GM21723 (cell line): ENCODE results near the gene PIGR.
A peak's percentile ranks its signal among the peaks of the same experiment; 100 is the strongest.
"Not testable (repeated sequence)": the region's sequence is repeated elsewhere in the genome, so short reads cannot be mapped to it uniquely, and the experiment has no call there.

Experiments used
- ATAC-seq: cut with Tn5 transposase; IDR thresholded peaks from one replicate; pipeline ENCODE4 v1.9.1; 2021; ENCODE audit warnings: mild to moderate bottlenecking, moderate library complexity; ENCODE audit not compliant: unreplicated experiment

The PIGR gene

DNA sequence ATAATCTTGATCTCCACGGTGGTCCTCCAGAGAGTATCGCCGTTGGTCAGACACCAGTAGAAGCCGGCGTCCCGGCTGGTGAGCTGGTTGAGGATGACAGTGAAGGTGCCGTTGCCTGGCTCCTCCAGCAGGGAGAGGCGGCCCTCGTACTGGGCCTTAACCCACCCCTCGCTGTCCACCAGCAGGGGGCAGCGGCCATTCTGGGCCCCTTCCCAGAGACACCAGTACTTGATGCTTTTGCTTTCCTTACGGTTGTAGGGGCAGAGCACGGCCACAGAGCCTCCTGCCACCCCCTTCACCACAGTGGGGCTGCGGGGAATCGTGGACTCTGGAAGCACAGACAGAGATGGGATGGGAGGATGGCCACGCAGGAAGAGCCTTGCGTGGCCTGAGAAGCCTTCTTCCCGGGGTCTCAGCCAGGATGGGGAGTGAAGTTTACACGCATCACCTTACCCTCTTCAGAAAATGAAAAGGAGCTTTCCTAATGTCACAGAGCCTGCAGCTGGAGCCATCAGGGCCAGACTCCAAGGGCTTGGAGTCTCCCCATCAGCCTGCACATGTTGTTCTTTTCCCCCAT, 10.7 kb downstream of the PIGR start:
- ATAC-seq: no peak

DNA sequence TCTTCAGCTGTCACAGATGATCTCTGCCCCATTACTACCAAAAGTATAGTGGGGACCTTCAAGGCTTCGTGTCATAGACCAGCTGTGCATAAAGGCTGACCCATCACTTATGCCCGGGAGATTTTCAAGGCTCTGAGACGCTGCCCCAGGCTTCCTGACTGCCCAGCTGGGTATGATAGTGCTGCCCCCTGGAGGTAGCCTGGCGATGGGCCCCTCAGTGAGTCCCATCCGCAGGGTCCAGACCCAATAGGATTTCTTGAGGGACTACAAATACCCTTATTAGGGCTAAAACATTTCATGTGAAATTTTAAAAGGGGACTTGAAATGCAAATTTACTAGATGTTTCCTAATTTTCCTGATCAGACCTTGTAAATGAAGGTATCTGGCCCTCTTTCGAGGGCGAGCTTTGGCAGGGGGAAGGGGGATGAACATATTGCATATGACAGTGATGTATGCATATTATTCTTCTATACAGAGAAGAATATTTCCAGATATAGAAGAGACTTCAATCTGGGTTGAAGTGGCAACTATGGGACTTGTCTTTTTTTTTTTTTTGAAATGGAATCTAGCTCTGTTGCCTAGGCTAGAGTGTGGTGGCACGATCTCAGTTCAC, 12.8 kb downstream of the PIGR start:
- ATAC-seq: no peak

- ATAC-seq: no peak
These were observed 14.1 kb downstream of the PIGR start for GRCh38 chr1:206932177-206932576.

DNA sequence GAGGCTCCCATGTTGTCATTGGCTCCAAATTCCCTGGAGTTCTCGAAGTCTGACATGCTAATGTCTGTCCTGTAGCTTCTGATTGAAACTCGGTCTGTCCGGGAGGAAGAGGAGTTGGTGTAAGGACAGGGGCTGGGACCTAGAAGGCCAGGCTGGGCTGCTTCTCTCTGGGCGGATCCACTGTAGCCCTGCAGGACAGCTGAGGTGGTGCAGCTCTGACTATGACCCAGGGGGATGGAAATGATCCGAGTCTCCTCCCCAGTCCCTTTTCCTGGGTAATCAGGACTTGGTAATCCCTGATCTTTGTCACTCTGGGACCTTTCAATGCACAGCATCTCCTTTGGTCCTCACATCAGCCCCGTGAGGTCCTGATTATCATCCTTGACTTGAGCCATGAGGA, 14.6 kb downstream of the PIGR start:
- ATAC-seq: no peak

- ATAC-seq: peak; percentile 79
These were observed 16.0 kb downstream of the PIGR start for GRCh38 chr1:206930210-206930798.

- no peak for ATAC-seq
These were observed 16.7 kb downstream of the PIGR start for GRCh38 chr1:206929524-206929923.

GRCh38 chr1:206926286-206926685, 20.0 kb downstream of the PIGR start:
- ATAC-seq: no peak

- peak; percentile 51 for ATAC-seq
These were observed 21.0 kb downstream of the PIGR start for GRCh38 chr1:206925106-206925736.

DNA sequence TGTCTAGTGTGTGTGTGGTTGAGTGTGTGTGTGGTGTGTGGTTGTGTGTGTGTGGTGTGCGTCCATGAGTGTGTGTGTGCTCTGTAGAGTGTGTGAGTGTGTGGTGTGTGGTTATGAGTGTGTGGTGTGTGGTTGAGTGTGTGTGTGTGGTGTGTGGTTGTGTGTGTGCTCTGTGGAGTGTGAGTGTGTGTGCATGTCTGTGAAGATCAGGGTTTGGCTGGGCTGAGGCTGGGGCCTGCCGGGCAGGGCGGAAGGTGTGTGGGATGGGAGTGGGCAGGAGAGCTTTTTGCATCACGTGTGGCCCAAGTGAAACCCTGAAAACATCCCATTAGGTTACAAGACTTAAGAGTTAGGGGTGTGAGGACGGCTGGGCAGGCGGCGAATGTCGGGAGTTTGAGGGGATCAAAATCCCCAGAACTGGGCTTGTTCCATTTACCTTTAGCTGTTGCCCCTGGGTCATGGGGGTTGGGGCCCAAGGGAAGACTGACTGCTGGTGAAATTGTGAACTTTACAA, 21.6 kb downstream of the PIGR start:
- ATAC-seq: peak; percentile 31

GRCh38 chr1:206923961-206924557, 22.2 kb downstream of the PIGR start:
- ATAC-seq: not testable (repeated sequence)

DNA sequence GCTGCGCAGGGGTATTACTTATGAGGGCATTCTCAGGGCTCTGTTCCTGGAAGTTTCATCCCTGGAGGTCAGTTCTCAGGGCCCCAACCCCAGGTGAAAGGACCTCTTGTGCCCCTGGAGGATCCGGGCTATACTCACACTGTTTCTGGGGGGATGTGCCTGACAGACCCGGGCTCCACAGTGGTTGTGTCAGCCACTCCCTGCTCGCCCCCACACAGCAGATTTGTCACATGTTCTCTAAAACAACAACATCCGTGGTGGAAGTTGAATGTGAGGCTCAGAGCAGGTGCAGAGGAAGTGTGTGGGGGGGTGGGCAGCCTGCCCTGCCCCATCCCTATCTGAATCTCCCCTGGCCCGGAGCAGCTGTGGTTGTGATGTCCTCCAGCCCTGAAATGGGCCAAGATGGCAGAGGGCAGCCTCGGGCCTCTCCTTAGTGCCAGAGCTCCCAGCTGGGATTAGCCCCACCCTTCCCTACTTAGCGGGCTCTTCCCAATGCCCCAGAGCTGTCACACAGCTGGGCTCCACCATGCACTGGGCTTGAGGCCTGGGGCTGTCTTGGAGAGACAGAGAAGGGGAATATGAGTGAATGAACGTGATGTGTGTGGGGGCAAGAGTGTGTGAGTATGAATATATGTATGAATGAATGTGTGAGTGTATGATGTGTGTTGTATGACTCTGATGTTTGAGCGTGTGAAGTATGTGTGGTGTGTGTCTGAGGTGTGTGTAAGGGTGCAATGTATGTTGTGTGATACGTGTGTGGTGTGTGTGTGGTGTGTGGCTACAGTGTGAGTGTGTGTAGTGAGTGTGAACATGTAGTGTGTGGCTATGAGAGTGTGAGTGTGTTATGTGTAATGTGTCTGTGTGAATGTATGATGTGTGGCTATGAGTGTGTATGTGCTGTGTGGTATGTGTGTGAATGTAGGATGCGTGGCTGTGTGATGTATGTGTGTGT, 23.0 kb downstream of the PIGR start:
- ATAC-seq: peak; percentile 58

GRCh38 chr1:206922524-206922923, 23.7 kb downstream of the PIGR start:
- no peak for ATAC-seq

- ATAC-seq: peak; percentile 34
These were observed 24.4 kb downstream of the PIGR start, which contains the start of gene FCMR for GRCh38 chr1:206921772-206922265. TSS of gene FCMR (minus strand) at chr1:206921941. CDS start at chr1:206921854, 87 bp downstream.

DNA sequence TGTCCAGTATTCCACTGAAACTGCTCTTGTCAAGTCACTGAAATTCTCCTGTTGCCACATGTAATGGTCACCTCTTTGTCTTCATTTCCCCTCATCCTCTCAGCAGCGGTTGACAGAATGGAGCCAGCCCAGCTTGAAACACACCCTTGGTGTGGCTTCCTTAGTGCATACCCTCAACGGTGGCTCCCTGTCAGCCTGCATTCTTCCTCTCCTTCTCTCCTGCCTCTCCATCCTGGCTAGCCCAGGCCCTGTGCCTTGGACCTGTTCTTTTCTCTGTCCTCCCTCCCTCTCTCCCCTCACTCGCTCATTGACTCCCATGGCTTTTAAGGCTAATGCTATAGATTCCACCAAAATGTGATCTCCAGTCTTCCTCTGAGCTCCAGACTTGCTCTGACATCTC, 28.2 kb downstream of the PIGR start:
- ATAC-seq: no peak

DNA sequence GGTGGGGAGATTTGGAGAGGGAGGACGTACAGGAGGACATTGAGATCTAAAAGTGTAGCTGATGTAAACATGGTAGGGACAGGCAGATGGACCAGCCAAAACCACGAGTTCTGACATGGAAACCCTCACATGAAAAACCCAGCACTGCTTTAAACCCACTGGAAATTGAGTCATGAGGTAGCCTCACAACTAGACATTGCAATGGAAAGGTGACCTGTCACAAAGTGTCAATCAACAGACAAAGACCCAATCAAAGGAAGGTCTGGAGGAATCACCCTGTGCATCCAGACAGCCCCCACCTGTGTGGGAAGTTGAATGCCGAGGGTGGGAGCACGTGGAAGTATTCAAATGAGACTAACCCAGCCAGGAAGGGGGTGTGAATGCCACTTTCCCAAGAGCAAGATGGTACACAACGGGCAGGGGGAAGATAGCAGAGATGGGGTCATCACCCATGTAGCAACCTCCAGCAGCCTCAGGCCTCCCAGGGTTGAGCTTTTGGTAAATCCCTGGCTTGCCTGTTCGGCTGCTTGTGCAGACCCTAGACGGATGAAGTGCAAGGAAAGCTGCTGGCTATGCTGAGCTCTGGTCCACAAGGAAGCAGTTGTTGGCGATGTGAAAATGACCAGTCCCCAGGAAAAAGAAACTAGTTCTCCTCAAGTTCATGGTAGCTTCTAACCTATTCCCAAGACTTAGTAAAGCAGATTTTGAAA, 30.1 kb downstream of the PIGR start:
- ATAC-seq: no peak

GRCh38 chr1:206915030-206915735, 31.1 kb downstream of the PIGR start:
- no peak for ATAC-seq

DNA sequence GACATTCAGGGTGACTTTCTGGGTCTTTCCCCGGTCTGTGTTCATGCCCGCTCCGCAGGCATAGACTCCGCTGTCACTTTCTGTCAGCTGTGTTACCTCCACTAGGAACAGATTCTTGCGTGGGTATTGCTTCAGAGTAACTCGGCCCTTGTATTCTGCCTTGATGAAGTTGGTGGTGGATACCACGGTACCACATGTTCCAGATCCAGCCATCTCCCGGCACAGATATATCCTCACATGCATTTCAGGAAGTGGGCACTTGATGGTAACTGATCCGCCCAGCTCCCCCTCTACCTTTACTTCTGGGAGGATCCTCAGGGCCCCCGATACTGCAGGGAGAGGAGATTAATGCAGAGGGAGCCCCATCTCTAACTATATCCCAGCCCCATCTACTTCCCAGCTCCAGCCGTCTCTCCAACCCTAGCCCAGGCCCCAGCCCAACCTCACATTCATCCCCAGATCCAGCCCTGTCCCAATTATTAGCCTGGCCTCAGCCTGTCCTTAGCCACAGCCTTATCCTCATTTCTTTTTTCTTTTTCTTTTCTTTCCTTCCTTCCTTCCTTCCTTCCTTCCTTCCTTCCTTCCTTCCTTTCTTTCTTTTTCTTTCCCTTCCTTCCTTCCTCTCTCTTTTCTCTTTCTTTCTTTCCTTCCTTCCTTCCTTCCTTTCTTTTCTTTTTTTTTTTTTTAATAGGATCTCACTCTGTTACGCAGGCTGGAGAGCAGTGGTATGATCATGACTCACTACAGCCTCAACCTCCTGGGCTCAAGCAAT, 32.3 kb downstream of the PIGR start:
- no peak for ATAC-seq

DNA sequence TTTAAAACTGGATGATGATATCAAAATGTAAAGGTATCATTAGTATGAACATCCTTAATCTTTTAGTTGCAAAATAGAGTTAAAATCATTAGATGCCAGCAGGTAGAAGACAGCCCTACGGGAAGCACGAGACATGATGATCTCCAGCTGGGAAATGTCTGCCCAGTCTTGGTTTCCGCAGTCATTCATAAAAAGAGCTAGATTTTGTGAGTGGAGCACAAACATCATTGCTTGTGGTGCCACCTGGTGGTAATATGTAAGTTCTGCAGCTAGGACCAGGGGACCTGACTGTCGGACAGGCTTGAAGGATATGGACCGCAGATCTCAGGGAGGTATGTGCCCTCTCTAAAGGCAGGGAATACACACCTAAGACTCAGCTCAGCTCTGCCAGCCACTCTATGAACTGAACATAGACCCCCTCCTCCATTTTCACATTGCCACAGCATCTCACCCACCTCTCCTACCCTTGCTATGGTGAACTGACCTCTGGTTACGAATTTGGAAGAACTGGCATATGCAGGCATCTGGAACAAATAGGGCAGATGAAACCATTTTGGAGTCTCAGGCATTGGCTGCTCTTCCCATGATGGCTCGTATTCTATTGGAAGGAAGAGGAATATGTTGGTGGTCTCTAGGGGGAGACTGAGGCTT, 33.7 kb downstream of the PIGR start:
- ATAC-seq: peak; percentile 58
